B cell (primary cell): ENCODE measurements around the gene HIF3A.

Experiments
- EZH2 ChIP-seq: IDR thresholded peaks from 2 replicates; pipeline ENCODE4 v1.6.1; 2012; ENCODE audit warnings: borderline replicate concordance, low read depth, mild to moderate bottlenecking, moderate library complexity, low read length; ENCODE audit not compliant: insufficient read depth, poor library complexity, severe bottlenecking
- TF ChIP-seq, protein P1 (sequence below): fragments of 200-600 bp; IDR thresholded peaks from one replicate; pipeline ENCODE4 v1.8.0; 2022; ENCODE audit warnings: antibody characterized with exemption, mild to moderate bottlenecking

- TF ChIP-seq, protein P1, sequence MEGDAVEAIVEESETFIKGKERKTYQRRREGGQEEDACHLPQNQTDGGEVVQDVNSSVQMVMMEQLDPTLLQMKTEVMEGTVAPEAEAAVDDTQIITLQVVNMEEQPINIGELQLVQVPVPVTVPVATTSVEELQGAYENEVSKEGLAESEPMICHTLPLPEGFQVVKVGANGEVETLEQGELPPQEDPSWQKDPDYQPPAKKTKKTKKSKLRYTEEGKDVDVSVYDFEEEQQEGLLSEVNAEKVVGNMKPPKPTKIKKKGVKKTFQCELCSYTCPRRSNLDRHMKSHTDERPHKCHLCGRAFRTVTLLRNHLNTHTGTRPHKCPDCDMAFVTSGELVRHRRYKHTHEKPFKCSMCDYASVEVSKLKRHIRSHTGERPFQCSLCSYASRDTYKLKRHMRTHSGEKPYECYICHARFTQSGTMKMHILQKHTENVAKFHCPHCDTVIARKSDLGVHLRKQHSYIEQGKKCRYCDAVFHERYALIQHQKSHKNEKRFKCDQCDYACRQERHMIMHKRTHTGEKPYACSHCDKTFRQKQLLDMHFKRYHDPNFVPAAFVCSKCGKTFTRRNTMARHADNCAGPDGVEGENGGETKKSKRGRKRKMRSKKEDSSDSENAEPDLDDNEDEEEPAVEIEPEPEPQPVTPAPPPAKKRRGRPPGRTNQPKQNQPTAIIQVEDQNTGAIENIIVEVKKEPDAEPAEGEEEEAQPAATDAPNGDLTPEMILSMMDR = no peak
- no peak for TF ChIP-seq EZH2
Observed at GRCh38 chr19:46298479-46299003, 1.7 kb downstream of the HIF3A start.
